NT2/D1 (cell line): ENCODE results near the gene FGF4.
"Not testable (repeated sequence)": the region's sequence is repeated elsewhere in the genome, so short reads cannot be mapped to it uniquely, and the experiment has no call there.

Experiments used
- DNase-seq: peaks from one replicate; pipeline ENCODE4 v3.0.0-alpha.2; 2011; ENCODE audit warnings: low read depth, low spot score
- H3K27me3 ChIP-seq: 2 replicates; pipeline ENCODE4 v1.6.0; 2011; ENCODE audit warnings: mild to moderate bottlenecking; ENCODE audit not compliant: insufficient read length, insufficient read depth
- H3K36me3 ChIP-seq: 2 replicates; pipeline ENCODE4 v1.6.1; 2011; ENCODE audit warnings: mild to moderate bottlenecking, low read length, mixed read lengths; ENCODE audit not compliant: insufficient read depth, insufficient read length
- H3K4me1 ChIP-seq: 2 replicates; pipeline ENCODE4 v1.5.1; 2011; ENCODE audit not compliant: insufficient read depth, insufficient read length
- H3K4me3 ChIP-seq: 2 replicates; pipeline ENCODE4 v1.5.1; 2011; ENCODE audit warnings: low read depth; ENCODE audit not compliant: insufficient read length
- H3K9ac ChIP-seq: 2 replicates; pipeline ENCODE4 v1.6.0; 2011; ENCODE audit warnings: low read depth; ENCODE audit not compliant: insufficient read length
- H3K9me3 ChIP-seq: 2 replicates; pipeline ENCODE4 v1.5.1; 2011; ENCODE audit warnings: mild to moderate bottlenecking, low read length; ENCODE audit not compliant: insufficient read depth
- SUZ12 ChIP-seq: IDR thresholded peaks from 2 replicates; pipeline ENCODE4 v1.6.1; 2011; ENCODE audit not compliant: insufficient read length, insufficient read depth; ENCODE audit errors: extremely low read depth
- YY1 ChIP-seq: IDR thresholded peaks from 2 replicates; pipeline ENCODE4 v1.6.1; 2011; ENCODE audit not compliant: insufficient read length, insufficient read depth
- ZNF274 ChIP-seq: IDR thresholded peaks from 2 replicates; pipeline ENCODE4 v1.6.1; 2011; ENCODE audit warnings: mild to moderate bottlenecking, low read depth, low read length

The FGF4 gene

DNA sequence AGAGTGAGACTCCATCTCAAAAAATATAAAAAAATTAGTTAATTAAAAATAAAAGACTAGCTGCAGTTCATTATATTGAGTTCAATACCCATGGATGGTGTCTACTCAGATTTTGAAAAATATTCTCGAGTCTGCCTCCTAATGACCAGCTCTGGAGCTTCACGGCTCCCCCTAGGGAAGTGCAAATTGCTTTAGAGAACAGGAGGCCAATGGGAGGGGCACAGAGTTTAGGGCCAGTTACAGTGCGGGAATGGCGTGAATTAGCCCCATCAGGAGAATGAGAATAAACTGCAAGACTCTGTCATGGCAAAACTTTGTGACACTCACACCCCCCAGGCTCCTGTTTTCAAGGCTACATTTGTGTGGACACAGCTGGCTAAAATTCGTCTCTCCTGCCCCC is 4.6 kb downstream of the FGF4 start:
- peaks cover 19% of the 10 kb centered on the region for H3K27me3 ChIP-seq
- DNase-seq = no peak
- no peaks in the 10 kb centered on the region for H3K36me3 ChIP-seq
- no peaks in the 10 kb centered on the region for H3K9me3 ChIP-seq
- peaks cover 9% of the 10 kb centered on the region for H3K4me1 ChIP-seq
- H3K9ac ChIP-seq = no peak overlapping the region
- H3K4me3 ChIP-seq = no peak overlapping the region
- TF ChIP-seq SUZ12 = no peak
- TF ChIP-seq YY1 = no peak
- TF ChIP-seq ZNF274 = no peak

DNA sequence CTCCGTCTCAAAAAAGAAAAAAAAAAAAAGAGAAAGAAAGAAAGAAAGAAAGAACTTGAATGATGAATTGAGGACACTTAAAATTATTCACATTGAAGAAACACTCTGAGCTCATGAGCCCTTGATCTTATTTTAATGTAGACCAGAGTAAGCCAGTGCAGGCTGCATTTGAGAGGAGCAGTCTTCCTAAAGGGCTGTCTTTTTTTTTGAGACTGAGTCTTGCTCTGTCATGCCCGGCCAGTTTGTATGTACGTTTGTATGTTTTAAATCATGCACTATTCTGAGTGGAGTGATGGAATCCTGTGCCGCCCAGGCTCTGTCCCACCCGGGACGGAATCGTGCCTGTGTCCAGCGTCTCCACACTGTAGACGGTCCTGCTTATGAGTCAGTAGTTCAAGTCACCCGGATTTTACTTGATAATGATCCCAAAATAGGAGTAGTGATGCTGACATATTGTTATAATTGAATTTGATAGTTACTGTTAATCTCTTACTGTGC is 9.6 kb downstream of the FGF4 start:
- Histone ChIP-seq H3K9ac (no peak overlapping the region), H3K27me3 (no peaks in the 10 kb centered on the region), H3K36me3 (no peaks in the 10 kb centered on the region), H3K4me3 (no peak overlapping the region), H3K9me3 (no peaks in the 10 kb centered on the region), H3K4me1 (peaks cover 2% of the 10 kb centered on the region)
- DNase-seq = no peak
- no peak for TF ChIP-seq ZNF274
- no peak for TF ChIP-seq YY1
- TF ChIP-seq SUZ12 = no peak

DNA sequence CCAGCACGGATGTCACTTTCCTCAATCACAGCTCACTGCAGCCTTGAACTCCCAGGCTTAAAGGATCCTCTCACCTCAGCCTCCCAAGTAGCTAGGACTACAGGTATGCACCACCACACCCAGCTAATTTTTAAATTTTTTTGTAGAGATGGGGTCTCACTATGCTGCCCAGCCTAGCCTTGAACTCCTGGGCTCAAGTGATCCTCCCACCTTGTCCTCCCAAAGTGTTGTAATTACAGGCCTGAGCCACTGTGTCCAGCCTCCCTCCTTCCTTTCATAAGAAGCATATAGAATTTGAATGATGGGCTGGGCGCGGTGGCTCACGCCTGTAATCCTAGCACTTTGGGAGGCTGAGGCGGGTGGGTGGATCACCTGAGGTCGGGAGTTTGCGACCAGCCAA is 10.2 kb downstream of the FGF4 start:
- H3K36me3 ChIP-seq, H3K9ac ChIP-seq, H3K27me3 ChIP-seq: not testable (repeated sequence)

DNA sequence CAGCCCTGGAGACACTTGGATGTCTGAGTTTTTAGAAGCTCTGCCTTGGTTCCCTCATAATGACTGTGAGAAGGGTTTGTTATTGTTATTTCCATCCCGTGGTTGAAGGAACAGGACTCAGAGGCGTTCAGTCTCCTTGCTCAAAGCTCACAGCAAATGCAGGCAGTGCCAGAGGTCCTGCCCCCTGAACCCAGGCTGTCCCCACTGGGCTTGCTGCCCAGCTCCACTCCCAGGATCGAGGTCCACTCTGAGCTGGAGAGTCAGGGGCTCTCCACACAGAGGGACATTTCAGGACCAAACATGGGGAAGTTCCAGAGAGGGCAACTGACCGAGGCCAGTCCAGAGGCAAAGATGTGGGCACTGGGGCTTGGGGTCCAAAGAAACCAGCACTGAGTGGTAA is 14.8 kb downstream of the FGF4 start:
- Histone ChIP-seq H3K4me3 (no peak overlapping the region), H3K9ac (no peak overlapping the region), H3K27me3 (no peaks in the 10 kb centered on the region), H3K36me3 (no peaks in the 10 kb centered on the region), H3K4me1 (peaks cover 8% of the 10 kb centered on the region), H3K9me3 (no peaks in the 10 kb centered on the region)
- no peak for DNase-seq
- no peak for TF ChIP-seq SUZ12
- no peak for TF ChIP-seq ZNF274
- TF ChIP-seq YY1 = no peak

More for the DNA sequence above, 10.2 kb downstream of the FGF4 start:
- H3K9me3 ChIP-seq, H3K4me1 ChIP-seq, DNase-seq, H3K4me3 ChIP-seq: not testable (repeated sequence)

DNA sequence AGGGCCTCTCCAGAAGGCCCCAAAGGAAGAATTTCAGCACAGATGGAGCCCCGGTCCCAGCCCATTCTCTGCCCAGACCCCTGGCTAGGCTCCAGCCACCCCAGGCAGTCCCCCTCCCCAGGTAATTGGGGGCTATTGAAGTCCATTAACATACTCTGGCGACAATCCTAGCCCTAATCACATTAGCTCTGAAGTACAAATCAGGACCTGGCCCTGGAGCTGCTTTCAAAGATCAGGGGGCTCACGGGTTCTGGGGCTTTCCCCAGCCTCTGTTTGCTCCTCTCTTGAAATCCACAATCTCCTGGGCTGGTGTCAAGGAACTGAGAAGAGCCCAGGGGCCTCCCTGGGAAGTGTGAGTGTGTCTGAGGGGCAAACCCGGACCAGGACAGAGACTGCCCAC is 22.3 kb downstream of the FGF4 start:
- H3K9me3 ChIP-seq = no peaks in the 10 kb centered on the region
- DNase-seq = no peak

DNA sequence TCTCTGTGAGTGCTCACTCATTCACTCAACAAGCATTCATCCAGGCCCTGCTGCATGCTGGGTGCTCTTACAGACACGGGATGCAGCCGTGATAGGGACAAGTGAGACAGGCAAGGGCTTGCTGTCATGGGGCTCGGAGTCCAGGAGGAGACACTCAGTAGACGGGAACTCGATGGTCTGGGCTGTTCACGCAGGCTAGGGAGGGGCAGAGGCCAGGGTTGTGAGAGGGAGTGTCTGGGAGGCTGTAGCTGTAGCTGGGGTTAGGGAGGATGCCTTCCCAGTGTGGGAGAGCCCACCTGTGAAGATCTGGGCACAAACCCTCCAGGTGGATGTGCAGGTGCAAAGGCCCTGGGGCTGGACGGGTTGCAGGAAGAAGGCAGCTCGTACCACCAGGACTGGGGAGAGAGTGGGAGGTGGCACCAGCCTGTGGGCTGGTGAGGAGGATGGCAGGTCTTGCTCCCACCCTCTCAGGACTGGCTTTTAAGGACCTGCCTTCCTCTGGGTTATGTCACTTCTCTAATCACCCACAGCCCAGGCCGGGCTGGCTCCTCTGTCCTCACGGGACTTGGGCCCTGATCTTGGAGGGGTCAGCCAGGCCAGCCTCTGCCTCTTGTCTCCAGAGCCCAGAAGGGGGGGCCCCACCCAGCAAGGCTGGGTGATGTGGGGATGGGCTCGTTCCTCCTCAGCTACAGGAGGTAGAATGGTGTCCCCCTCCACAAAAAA is 24.1 kb downstream of the FGF4 start:
- Histone ChIP-seq H3K9ac (no peak overlapping the region), H3K9me3 (no peaks in the 10 kb centered on the region), H3K4me1 (peaks cover 21% of the 10 kb centered on the region), H3K27me3 (no peaks in the 10 kb centered on the region), H3K4me3 (no peak overlapping the region), H3K36me3 (no peaks in the 10 kb centered on the region)
- TF ChIP-seq YY1 (no peak), ZNF274 (no peak), SUZ12 (no peak)
- no peak for DNase-seq

More for the DNA sequence above, 22.3 kb downstream of the FGF4 start:
- Histone ChIP-seq H3K9ac (no peak overlapping the region), H3K27me3 (no peaks in the 10 kb centered on the region), H3K36me3 (no peaks in the 10 kb centered on the region), H3K4me1 (peaks cover 13% of the 10 kb centered on the region), H3K4me3 (no peak overlapping the region)
- no peak for TF ChIP-seq SUZ12
- no peak for TF ChIP-seq YY1
- TF ChIP-seq ZNF274 = no peak

DNA sequence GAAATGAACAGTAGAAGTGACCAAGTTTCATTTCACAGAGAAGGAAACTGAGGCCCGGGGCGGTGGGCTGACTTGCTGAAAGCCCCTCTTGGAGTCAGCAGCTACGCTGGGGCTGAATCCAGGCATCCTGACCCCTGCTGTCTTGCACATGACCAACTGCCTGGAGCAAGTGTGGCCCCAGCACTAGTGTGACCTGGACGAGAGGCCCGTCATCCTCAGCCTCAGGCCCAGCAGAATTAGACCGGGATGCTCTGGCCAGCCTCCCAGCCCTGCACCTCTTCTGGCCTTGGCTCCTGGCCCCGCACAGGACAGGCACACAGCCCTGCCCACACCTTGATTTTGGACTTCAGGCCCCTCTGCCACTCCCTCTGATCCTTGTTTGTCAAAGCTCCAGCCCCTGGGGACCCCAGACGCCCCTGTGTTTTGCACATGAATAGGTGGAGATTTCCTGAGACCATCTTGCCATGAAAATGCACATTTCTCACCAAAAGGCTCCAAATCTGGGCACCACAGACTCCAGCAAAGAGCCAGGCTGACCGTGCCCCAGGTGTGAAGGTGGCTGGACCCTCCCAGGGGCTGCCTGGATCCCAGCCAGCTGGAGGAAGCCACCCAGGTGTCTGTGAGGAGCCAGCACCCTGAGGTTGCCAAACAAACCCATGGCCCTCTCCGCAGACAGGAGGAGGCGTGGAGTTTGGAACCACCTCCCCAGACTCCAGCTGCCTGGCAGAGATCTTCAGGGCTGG is 24.9 kb downstream of the FGF4 start:
- TF ChIP-seq SUZ12 = no peak
- H3K4me1 ChIP-seq = peaks cover 22% of the 10 kb centered on the region

More for the DNA sequence above, 24.9 kb downstream of the FGF4 start:
- H3K9me3 ChIP-seq = no peaks in the 10 kb centered on the region
- no peaks in the 10 kb centered on the region for H3K27me3 ChIP-seq
- no peak for DNase-seq
- no peak overlapping the region for H3K9ac ChIP-seq
- no peak overlapping the region for H3K4me3 ChIP-seq
- H3K36me3 ChIP-seq = no peaks in the 10 kb centered on the region
